ENCODE results near the gene TPBGL.

The TPBGL gene, protein sequence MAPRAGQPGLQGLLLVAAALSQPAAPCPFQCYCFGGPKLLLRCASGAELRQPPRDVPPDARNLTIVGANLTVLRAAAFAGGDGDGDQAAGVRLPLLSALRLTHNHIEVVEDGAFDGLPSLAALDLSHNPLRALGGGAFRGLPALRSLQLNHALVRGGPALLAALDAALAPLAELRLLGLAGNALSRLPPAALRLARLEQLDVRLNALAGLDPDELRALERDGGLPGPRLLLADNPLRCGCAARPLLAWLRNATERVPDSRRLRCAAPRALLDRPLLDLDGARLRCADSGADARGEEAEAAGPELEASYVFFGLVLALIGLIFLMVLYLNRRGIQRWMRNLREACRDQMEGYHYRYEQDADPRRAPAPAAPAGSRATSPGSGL

DNA sequence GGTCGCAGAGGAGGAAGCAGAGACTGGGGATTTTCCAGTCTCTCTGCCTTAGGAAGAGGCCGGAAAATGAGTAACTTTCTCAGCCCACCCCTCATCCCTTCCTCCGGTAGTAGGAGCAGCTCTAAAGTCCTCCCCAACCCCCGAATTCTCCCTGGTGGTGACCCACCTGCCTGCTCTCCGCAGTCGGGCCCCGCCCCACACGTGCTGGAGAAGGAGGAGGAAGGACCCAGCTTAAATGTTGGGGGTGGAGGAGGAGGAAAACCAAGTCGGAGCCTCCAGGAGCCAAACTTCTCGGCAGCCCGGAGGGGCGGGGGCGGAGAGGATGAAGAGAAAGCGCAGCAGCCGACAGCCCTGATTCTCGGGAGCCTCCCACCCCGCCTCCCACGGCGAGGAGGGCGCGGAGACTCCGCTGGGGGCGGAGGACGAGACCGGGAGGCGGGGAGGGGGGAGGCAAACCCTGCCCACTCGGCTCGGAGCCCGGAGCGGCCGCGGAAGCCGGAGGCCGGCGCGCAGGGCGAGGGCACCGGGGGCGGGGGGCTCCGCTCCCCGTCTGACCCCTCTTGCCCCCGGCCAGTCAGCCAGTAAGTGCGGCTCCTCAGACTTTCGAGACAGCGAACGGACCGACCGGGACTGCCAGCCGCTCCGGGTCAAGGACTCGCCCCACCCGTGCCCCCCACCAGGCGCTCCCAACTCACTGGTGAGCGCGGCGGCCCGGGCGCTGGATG lies at the start of gene TPBGL:
Gene TPBGL (plus strand): TSS at position 464 of the 725 bp plus-strand sequence. CDS start 276 bp downstream, outside the sequence.
- DNase-seq, result peak in 1 of 2 experiments; percentile 8

DNA sequence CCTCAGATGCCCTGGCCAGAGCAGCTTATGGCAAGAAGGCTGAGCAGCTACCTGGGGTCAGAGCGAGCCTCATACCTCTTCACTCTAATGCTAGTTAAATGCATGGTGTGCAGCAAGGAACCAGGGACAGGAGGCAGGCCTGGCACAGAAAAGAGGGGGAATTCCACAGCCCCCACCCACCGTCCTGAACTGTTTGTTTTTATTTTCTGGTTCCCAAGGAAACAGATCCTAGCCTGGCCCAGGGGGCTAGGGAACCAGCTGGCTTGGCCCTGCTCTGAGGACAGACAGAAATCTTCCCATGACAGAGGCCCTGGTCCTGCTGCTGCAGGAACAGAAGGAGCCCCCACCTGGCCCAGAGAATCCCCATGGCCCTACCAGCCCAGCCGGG lies 49.2 kb upstream of the TPBGL start:
- no peak for DNase-seq

DNA sequence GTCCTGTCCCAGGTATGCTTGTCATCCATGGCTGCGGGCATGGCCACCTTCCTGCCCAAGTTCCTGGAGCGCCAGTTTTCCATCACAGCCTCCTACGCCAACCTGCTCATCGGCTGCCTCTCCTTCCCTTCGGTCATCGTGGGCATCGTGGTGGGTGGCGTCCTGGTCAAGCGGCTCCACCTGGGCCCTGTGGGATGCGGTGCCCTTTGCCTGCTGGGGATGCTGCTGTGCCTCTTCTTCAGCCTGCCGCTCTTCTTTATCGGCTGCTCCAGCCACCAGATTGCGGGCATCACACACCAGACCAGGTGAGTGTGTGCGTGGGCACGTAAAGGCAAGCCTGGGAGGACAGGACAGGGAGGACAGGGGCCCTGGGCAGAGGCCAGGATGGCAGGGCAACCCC lies 47.3 kb upstream of the TPBGL start:
- DNase-seq, result no peak

DNA sequence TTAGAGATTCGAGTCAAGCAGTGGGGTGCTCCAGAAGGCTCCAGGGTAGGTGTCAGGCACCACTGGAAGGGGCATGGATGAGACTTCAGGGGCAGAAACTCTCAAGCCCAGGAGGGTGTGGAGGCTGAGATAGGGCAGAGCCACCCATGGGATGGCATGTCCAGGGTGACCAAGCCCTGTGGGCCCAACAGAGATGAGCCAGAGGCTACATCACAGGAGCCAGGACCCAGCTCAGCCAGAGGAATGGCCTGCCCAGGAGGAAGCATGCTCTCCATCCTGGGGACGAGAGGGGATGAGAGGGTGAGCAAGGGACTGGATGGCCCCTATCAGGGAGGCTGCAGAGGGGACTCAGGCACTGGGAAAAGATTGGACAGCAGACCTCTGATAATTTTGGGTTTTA lies 46.9 kb upstream of the TPBGL start:
- no peak for DNase-seq

DNA sequence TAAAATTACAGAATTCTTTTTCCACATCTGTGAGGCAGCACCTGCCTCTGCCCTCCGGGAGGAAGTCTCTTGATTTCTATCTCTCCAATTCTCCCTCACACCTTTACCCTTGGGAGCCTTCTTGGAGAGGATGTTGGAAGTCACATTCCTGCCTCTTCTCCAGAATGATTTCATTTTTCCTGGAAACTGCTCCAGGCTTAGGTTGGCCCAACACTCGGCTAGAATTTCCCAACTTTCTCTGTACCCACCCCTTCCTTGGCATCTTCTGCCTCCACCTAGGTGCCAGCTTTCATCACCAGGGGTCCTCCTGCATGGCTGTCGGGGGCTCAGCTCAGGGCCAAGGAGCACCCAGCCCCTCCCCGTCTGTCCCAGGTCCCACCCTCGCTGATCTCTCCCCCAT lies 46.4 kb upstream of the TPBGL start:
- DNase-seq, result no peak

DNA sequence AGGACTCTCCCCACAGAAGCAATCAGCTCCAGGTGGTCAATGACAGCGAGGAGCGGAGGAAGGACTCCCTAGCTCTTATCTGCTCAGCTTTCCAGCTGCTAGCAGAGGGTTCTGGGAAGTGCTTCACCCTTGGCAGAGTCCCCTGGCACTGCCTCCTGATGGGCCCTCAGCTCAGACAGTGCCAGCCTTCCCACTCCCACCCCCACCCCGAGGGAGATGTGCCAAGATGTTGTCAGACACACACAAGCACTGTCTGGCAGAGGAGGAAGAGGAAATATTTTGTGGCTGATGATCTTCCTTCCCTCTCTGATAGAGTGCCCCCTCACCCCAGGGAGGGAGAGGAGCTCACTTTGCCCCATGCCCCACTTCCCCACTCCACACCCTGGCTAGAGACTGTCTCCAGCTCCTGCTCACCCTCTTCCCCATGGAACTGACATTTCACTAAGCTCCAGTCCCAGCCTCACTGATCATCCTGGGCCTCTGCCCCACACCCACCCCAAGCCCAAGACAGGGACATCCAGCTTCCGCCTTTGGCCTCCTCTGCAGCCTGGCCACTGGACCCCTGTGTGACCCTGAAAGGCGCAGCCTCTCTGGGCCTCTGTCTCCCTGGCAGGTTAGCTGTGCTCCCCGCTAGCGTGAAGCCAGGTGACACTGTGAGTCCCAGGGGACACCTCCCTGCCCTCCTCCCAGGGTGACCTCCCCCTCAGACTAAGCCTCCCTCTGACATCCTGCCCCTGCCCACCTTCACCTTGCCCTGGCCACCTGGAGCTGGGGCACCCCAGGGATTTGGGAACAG lies 45.2 kb upstream of the TPBGL start:
- DNase-seq, result no peak

DNA sequence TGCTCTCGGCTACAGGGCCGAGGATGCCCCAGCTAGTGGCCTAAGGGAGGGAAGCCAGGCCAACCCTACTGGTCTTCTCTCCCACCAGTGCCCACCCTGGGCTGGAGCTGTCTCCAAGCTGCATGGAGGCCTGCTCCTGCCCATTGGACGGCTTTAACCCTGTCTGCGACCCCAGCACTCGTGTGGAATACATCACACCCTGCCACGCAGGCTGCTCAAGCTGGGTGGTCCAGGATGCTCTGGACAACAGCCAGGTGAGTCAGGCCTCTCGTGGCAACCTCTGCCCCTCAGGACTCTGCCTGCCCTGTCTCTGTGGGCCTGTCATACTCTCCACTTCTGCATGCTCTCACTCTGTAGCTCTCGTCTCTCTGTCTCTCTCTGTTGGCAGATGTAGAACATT lies 44.1 kb upstream of the TPBGL start:
- no peak for DNase-seq

DNA sequence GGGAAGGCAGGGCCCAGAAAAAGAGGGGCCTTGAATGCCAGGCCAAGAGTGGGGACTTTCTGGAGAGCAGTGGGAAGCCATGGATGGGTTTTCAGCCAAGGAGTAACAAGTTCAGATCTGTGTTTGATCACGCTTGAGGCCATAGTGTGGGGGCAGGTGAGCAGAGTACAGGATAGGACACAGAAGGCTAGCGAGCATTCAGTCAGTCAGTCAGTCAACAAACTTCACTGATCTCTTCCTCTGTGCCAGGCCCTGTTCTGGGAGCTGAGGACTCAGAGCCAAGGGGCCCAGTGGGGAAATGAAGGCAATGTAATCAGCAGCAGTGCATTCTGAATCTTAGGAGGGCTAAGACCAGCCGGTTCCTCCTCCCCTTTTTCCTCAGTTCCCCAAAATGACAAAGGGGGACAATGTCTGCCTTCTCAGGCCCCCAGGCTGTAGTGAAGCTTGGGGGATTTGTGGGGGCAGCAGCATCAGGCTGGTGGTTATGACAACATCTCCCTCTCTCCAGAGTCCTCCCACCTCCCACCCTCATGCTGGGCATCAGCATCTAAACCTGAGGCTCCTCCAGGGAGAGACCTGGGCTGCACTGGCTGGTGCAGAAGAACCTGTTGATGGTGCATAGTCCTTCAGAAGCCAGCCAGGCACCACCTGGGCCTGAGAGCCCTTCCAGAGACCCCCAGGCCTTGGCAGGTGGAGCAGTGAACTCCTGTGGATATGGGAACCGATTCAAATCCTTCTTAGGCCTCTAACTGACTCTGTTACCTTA lies 42.9 kb upstream of the TPBGL start:
- DNase-seq, result no peak

DNA sequence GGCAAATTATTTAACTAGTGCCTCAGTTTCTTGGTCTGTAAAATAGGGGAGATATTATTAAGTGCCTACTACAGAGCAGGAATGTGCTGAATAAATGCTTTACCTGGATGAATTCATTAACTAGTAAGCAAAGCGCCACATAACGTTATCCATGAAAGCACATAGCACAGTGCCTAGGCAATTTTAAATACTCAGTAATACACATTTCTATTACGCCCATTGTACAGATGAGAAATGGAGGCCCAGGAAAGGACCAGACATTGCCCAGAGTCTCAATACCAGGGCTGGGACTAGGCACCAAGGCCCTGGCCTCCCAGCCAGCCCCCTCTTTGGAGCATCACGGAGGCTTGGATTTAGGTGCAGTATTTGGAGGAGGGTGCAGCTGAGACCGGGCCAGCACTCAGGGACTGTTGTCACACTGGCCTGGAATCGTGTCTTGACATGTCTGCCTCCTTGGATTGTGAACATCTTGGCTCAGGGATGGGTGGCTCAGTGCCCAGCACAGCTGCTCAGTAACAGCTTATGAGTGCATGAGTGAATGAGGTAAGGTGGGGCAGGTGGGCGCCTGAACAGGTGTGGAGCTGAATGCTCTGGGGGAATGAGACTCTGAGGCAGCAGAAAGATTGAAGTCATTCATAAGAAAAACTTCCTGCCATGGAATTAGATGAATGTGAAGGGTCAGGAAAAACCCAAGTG lies 42.1 kb upstream of the TPBGL start:
- no peak for DNase-seq

DNA sequence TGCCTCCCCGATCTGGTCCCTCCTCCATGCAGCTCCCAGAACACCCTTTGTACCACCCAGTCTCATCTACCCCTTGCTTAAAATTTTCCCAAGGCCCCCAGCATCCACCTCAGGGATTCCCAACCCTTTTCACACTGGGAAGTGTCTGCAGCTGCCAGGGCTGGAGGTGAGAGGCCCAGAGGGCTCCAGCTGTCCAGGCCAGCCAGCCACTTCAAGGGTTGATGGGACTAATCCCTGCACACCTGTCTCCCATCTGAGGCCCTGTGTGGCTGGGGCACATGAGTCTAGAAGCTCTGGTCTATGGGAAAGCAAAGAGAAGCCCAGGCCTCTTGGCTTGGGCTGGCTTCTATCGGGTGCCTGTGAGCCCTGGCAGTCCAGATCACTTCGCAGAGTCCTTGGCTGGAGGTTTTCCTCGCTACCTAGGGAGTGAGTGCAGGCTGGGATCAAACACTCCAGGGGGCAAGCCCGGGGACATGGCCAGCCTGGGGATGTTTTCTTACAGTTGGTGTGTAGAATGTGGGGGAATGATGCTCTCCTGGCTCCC lies 41.1 kb upstream of the TPBGL start:
- no peak for DNase-seq

DNA sequence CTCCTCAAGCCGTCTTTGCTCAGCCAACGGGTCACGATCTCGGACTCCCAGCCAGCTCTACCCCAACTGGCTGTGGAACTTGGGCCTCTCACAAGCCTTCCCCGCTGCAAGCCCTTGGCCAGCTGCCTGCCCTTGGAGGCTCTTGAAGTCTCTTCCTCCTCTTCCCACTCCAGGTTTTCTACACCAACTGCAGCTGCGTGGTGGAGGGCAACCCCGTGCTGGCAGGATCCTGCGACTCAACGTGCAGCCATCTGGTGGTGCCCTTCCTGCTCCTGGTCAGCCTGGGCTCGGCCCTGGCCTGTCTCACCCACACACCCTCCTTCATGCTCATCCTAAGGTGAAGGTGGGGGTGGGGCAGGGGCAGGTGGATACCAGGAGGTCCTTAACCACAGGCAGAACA lies 40.5 kb upstream of the TPBGL start:
- no peak for DNase-seq

DNA sequence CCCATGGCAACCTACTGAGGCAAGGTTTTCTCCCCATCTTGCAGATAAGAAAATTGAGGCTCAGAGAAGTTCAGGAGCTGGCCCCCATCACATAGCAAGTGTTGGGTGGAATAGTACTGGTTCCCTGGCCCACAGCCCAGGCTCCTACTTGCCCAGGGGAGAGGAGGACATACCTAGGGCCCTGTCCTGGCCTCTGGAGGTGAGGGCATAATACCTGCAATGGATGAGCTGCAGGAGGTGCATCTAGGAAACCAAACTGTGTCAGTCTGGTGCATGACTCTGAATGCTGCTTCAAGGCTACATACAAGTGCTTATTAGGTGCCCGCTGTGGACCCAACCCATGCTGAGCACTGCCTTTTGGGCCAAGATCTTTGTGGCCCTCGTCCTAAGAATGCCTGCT lies 40.0 kb upstream of the TPBGL start:
- no peak for DNase-seq

DNA sequence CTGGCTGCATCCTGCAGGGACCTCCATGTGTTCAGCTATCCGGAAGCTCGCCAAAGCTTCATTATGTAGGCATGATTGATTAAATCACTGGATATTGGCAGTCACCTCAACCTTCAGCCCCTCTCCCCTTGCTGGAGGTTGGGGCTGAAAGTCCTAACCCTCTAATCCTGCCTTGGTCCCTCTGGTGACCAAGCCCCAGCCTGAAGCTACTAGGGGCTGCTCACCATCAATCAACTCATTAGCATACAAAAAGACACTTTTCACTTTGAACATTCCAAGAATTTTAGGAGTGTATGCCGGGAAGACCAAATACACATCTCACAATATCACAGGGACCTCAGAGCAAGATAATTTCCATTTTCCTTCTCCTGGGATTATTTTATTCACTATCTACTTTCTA lies 38.8 kb upstream of the TPBGL start:
- no peak for DNase-seq

DNA sequence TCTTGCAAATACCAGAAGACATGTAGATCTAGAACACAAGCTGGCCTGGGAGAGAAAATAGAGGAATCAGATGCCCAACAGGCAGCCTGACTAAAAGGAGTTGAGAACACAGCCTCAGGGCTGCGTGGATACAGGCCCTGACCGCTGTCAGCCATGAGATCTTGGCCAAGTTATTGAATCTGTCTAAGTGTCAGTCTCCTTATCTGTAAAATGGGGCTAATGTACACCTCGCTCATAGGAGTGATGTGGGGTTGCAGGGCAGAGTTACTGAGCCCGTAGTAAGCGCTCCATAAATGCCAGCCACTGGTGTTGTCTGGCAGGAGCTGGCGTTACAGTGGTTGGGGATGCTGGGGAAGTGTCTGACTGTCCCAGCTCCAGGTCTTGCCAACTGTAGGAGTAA lies 38.4 kb upstream of the TPBGL start:
- no peak for DNase-seq

DNA sequence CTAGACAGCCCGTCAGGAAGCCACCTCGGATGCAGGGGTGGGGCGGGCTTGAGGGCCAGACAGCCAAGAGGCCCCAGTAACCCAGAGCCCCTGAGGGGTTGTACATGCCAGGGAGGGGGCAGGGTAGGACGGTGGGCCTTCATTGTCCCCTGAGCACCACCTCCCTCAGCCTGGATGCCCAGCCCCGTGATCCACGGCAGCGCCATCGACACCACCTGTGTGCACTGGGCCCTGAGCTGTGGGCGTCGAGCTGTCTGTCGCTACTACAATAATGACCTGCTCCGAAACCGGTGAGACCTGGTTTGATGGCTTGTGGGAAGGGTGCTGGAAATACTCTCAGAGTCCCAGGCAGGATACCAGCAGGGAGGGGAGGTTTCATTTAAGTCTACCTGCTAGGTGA lies 37.4 kb upstream of the TPBGL start:
- DNase-seq, result no peak

DNA sequence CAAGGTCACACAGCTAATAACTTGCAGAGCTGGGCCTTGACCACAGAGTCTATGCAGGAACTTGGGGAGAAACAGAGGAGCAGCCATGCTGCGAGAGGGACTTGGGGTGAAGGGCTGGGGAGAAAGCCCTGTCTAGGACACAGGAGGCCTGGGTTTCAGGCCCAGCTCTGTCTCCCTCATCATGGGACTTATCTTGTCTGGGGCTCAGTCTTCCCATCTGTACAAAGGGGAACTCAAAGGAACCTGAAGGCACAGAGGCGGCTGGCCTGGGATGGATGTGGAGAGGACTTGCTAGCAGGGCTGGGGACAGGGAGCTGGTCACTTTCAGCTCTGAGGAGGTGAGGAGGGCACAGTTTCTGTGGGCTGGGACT lies 36.9 kb upstream of the TPBGL start:
- DNase-seq, result no peak

DNA sequence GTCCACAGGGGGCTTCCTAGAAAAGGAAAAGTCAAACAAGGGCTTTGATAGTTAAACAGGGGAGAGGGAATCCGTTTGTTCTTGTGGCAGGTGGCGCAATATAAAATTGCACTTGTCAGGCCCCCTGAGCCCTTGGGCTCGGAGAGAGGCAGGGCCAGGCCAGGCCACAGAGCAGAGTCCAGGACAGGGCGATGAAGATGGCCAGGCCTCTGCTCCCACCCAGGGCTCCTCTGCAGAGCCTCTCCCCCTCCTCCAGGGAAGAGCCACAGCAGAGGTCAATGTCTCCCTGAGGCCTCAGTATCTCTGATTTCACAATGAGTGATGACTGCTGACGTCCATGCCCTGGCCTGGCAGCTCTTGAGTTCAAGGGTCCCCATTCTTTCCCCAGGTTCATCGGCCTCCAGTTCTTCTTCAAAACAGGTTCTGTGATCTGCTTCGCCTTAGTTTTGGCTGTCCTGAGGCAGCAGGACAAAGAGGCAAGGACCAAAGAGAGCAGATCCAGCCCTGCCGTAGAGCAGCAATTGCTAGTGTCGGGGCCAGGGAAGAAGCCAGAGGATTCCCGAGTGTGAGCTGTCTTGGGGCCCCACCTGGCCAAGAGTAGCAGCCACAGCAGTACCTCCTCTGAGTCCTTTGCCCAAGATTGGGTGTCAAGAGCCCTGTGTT lies 36.4 kb upstream of the TPBGL start:
- no peak for DNase-seq

DNA sequence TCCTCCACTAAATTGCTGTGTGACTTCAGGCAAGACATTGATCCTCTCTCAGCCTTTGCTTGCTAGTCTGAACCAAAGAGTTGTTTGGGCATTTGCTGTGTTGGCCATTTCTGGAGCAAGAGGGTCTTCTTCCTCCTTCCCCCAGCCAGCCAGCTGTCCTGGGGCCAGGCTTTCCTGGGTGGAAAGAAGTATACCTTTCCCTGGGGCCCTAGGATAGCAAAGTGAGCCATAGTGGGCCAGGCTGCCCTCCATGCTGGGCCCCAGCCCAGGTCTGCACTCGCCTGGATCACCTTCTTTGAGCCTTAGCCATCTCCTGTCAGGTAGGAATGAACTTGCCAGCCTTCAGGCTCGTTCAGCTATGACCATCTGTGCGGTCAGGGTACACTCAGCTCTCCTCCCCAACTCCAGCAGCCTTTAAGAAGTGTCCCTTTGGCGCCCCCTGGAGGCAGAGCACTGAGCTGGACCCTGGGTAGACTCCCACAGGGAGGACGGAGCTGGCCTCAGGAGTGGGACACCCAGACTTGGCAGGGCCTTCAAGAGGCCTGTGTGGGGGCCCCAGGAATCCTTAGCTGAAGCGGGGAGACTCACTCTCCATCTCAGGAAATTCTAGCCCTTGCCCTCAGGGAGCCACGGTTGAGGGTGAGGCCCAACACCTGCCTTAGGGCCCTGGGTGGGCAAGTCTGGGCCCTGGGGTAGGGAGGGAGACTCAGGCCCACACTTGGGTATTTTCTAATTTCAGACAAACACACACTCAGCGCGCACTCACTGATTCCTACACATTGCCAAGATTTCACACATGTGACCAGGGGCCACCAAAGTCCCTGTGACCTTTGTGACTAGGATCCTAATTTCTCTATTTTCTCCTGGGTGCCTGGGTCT lies 35.6 kb upstream of the TPBGL start:
- DNase-seq, result peak; percentile 36 to 78

DNA sequence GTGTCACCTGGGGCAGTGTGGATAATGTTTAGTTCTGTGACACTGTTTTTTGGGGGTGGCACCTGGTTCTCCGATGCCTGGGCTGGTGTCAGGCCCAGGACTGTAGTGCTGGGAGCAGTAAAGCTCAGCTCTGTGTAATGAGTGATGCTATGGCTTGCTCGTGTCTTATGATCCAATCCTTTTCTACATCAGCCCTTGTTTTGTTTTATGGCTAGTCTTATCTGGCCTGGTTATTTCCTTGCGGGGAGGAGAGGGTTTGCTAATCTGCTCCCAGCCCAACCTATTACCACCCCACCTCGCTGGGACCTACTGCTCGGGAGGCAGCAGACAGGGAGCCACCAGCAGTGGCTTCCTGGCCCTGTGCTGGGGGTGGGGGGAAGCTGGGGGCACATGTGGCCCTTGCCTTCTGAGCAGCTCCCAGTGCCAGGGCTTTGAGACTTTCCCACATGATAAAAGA lies 35.0 kb upstream of the TPBGL start:
- no peak for DNase-seq

DNA sequence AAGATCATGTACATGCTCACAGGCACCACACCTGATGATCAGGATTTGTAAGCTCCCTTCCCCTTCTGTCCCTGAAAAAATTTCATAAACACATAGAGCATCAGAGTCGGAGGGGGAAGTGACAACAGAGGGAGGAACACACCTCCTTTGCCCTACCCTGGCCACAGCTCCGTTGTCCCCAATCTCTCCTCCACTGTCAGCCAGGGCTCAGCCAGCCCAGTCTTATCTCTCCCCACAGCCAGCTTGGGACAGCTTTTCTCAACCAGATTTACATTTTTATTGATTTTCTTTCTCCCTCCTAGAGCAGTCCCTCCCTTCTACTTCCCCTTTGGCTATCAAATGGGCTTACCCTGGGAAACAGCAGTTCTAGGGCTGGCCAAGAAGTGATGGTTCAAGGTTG lies 32.1 kb upstream of the TPBGL start:
- no peak for DNase-seq

Measured in NCI-H1930 (cell line).